ENCODE measurements around the gene TAF4. TPM values are rescaled to one million over a fixed set of nuclear protein-coding genes. Genes with fewer than 3 reads are reported as not detected.

Gene TAF4
- total and polyA plus RNA-seq, 2 of the 13 experiments (the other 11 are each of a cell fraction or from before 2014, with no cell fraction given): 5.9 to 12.0 TPM

DNA sequence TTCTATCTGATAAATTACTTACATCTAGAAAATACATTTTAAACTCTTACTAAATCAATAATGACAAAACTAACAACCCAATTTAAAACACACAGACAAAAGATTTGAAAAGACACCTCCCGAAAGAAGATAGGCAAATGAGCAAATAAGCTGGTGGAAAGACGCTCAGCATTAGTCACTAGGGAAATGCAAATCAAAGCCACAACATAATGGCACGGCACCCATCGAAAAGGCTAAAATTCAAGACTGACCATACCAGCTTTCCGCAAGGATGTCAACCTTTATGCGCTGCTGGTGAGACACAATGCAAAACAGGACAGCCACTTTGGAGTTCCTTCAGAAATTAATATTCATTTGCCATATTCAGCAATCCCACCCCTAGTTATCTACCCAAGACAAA is 25.9 kb downstream of the TAF4 start:
- Histone ChIP-seq H3K79me2 (ENCODE audit: insufficient read depth, low read length) (peaks cover 88% of the 10 kb centered on the region), H3K4me2 (ENCODE audit: low read depth, low read length) (no peak overlapping the region), H3K4me3 (replicated peaks in 1 of 3; ENCODE audit: insufficient read depth in 1 of 3, low read depth in 2 of 3, low read length in 3 of 3) (no peak overlapping the region), H3K9ac (ENCODE audit: insufficient read depth, low read depth, low read length) (no peak overlapping the region), H2AFZ (ENCODE audit: low read length) (no peak overlapping the region), H3K27ac (ENCODE audit: extremely low read length, insufficient read depth, low read length) (no peak overlapping the region), H3K27me3 (ENCODE audit: control insufficient read depth in 1 of 2, insufficient read depth in 2 of 2, low read length in 2 of 2) (no peaks in the 10 kb centered on the region), H3K9me3 (ENCODE audit: low read length) (no peaks in the 10 kb centered on the region; the same call in 1 of the 2 replicates), H3K36me3 (replicated peaks in 1 of 2; ENCODE audit: control insufficient read depth in 1 of 2, insufficient read depth in 2 of 2, low read length in 2 of 2) (peaks cover 0 to 4% of the 10 kb centered on the region in 2 experiments; a peak in 2 of 5 replicates), H3K4me1 (ENCODE audit: insufficient read depth, low read length) (peaks cover 29% of the 10 kb centered on the region), H4K20me1 (ENCODE audit: insufficient read depth, low read length) (peaks cover 33% of the 10 kb centered on the region)
- WGBS (ENCODE audit: low lambda C conversion rate): 94% methylated on average over 6 of the region's 6 CpGs
- TF ChIP-seq ZNF619 (CRISPR knock-in tag; IDR thresholded peaks at IDR 0.05): no peak
- no peak for TF ChIP-seq ZNF234 (CRISPR knock-in tag; conservative IDR thresholded peaks at IDR 0.05)
- no peak for TF ChIP-seq FOXJ3 (CRISPR knock-in tag; IDR thresholded peaks at IDR 0.05; ENCODE audit: borderline replicate concordance)
- TF ChIP-seq PHF20 (CRISPR knock-in tag; IDR thresholded peaks at IDR 0.05): no peak
- TF ChIP-seq MBD4 (IDR thresholded peaks at IDR 0.05; ENCODE audit: borderline replicate concordance, low read length): no peak
- TF ChIP-seq KAT8 (CRISPR knock-in tag; IDR thresholded peaks at IDR 0.05): no peak
- TF ChIP-seq IKZF4 (CRISPR knock-in tag; IDR thresholded peaks at IDR 0.05; ENCODE audit: borderline replicate concordance, low read depth, not compliant biosample characterization): no peak
- TF ChIP-seq, protein P1, sequence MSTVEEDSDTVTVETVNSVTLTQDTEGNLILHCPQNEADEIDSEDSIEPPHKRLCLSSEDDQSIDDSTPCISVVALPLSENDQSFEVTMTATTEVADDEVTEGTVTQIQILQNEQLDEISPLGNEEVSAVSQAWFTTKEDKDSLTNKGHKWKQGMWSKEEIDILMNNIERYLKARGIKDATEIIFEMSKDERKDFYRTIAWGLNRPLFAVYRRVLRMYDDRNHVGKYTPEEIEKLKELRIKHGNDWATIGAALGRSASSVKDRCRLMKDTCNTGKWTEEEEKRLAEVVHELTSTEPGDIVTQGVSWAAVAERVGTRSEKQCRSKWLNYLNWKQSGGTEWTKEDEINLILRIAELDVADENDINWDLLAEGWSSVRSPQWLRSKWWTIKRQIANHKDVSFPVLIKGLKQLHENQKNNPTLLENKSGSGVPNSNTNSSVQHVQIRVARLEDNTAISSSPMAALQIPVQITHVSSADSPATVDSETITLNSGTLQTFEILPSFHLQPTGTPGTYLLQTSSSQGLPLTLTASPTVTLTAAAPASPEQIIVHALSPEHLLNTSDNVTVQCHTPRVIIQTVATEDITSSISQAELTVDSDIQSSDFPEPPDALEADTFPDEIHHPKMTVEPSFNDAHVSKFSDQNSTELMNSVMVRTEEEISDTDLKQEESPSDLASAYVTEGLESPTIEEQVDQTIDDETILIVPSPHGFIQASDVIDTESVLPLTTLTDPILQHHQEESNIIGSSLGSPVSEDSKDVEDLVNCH (CRISPR knock-in tag; IDR thresholded peaks at IDR 0.05): no peak
- TF ChIP-seq, protein P2, sequence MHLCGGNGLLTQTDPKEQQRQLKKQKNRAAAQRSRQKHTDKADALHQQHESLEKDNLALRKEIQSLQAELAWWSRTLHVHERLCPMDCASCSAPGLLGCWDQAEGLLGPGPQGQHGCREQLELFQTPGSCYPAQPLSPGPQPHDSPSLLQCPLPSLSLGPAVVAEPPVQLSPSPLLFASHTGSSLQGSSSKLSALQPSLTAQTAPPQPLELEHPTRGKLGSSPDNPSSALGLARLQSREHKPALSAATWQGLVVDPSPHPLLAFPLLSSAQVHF (CRISPR knock-in tag; IDR thresholded peaks at IDR 0.05): no peak
- TF ChIP-seq ZFP37 (CRISPR knock-in tag; IDR thresholded peaks at IDR 0.05; ENCODE audit: borderline replicate concordance): no peak
- no peak for TF ChIP-seq EZH2 (conservative IDR thresholded peaks at IDR 0.05; ENCODE audit: low read depth, low read length)
- TF ChIP-seq MED1 (CRISPR knock-in tag; IDR thresholded peaks at IDR 0.05): no peak
- TF ChIP-seq, protein P3, sequence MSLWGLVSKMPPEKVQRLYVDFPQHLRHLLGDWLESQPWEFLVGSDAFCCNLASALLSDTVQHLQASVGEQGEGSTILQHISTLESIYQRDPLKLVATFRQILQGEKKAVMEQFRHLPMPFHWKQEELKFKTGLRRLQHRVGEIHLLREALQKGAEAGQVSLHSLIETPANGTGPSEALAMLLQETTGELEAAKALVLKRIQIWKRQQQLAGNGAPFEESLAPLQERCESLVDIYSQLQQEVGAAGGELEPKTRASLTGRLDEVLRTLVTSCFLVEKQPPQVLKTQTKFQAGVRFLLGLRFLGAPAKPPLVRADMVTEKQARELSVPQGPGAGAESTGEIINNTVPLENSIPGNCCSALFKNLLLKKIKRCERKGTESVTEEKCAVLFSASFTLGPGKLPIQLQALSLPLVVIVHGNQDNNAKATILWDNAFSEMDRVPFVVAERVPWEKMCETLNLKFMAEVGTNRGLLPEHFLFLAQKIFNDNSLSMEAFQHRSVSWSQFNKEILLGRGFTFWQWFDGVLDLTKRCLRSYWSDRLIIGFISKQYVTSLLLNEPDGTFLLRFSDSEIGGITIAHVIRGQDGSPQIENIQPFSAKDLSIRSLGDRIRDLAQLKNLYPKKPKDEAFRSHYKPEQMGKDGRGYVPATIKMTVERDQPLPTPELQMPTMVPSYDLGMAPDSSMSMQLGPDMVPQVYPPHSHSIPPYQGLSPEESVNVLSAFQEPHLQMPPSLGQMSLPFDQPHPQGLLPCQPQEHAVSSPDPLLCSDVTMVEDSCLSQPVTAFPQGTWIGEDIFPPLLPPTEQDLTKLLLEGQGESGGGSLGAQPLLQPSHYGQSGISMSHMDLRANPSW (CRISPR knock-in tag; IDR thresholded peaks at IDR 0.05; ENCODE audit: borderline replicate concordance): no peak
- BruUV-seq (replicated peaks): no TSS peak
- ChIA-PET CTCF (ENCODE audit: low intra/inter-chr PET ratio, low total read pairs) (no interaction called here), POLR2A (interaction anchor here (1.6 kb wide), 1 partner anchor 27 kb away, joined by 5 read pairs; no protein-coding TSS in a partner anchor)
- in situ Hi-C loops (cut with HindIII; ENCODE audit: extremely low pct_ligation_motif_present, low pct_unique_long_range_greater_than_20kb) (no loop called here), intact Hi-C loops (cut with micrococcal nuclease; ENCODE audit: unreplicated experiment) (no loop called here)
- ATAC-seq (no peak), FAIRE-seq (no peak), DNase-seq (ENCODE audit: low spot score) (no peak)

All from HepG2 (cell line).